Measurements from ENCODE around the gene RAD51B.

Gene RAD51B

DNA sequence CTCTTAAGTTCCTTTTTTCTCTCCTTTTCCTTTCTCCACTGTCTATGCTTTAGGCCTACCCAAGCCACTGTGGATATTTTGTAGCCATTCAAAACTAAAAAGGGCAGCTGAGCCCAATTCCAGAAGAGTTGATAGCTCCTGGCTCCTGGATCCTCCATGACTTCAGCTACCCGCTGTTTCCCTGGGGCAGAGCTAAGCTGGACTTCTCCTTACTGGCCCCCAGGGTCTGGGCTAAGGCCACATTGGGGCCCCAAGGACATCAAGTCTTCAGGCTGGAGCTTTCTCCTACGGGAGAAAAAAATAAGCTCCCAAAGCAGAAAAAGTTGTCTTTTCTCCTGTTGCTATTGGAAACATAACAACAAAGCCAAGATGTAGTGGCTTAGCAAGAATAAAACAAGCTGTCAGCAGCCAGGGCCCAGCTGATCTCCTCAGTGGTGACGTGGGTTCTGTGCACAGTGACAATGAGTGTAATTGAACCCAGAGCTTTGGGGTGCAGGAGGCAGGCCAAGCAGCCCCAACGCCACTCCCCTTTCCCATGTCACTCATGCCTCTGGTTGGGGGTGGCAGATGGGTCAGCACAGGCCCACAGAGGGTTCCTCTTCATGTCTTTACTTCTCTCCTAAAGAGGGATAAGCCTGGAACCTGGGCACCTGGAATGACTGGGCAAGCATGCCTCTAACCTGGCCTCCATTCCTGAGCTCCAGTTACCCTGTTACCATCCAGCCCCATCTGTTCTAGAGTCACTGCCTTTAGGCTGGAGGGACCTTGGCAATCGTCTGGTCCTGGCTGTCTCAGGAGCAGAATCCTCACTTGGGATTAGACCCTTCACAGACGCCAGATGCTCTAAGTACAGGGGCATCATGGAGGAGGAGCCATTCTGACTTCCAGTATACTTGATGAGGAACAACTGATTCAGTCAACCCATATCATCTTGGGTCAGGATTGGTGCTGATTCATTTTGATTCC is 802.1 kb downstream of the RAD51B start:
- no peak for DNase-seq

DNA sequence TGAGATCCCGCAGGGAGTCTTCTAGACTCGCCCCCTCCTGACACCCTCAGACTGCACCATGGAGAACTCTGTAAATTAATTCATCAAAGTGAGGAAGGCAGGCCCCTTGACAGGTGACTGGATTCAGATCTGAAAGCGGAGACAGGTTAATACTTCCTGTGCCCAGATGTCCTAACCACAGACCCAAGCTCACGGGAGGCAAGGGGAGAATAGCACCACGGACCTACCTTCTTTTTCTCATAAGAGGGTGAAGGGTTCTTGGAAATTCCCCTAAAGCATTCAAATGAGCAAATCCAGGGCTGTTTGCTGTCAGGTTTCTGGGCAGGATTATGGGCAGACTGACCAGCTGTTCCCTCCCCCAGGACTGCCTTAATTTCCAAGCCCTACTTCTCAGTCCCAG is 803.3 kb downstream of the RAD51B start:
- DNase-seq: no peak

DNA sequence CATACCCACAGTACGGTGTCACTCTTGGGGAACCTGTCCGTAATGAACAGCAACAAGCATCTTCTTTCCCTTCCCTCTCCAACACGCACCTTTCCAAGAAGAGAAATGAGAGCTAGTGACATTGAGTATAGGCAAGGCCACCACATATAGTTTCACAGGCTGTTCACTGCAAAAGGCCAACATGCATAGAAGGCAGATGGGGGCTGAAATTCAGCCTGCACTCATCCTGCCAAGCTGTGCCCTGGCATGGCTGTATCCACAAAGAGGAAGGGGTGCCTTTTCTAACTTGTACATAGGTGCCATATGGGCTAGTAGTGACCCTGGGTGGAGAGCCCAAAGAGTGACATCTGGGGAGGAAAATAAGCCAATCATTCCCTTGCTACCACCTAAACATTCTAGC is 803.7 kb downstream of the RAD51B start:
- DNase-seq: peak; percentile 16

DNA sequence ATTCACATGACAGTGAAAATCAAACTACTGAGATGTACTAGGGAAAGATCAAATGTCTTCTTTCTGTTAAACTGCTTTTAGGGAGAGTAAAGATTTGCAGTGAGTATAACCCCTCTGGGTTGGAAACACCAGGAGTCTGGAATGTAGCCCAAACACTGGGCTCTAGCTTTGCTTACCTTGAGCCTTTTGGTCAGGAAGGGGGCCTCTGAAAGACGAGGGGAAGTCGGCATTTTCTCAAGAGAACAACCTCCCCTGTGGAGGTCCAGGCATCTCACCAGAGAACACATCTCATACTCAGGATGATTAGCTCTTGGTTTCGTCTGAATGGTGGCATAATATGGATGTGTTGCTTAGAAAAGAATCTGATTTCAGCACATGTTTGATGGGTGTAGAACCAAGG is 804.2 kb downstream of the RAD51B start:
- DNase-seq: no peak

DNA sequence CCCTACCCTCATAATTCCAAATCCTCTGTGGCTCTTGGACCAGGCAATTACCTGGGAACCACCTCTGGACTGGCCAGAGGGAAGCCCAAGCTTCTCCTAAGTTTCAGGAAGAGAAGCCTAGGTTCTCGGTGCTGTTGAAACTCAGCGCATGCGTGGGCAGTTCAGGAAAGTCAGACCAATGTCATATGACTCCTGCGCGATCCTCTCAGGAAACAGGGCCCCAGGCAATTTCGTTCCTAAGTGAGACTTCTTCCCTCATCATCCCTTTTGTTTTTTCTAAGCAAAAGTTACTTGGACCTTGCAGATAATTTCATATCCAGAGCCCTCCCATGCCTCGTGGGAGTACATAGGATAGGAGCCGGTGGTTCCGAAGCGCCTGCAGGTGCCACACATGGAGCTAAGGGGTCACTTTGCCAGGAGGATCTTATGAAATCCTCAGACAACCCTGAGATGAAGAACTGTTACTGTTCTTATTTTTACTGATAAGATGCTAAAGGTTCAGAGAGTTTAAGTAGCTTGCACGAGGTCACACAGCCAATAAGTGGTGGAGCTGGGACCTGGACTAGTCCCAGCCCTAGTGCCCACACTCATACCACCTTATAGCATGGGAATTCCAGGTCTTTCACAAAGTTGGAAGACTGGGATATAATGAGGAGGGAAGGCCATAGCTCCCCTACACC is 805.1 kb downstream of the RAD51B start:
- DNase-seq: no peak

DNA sequence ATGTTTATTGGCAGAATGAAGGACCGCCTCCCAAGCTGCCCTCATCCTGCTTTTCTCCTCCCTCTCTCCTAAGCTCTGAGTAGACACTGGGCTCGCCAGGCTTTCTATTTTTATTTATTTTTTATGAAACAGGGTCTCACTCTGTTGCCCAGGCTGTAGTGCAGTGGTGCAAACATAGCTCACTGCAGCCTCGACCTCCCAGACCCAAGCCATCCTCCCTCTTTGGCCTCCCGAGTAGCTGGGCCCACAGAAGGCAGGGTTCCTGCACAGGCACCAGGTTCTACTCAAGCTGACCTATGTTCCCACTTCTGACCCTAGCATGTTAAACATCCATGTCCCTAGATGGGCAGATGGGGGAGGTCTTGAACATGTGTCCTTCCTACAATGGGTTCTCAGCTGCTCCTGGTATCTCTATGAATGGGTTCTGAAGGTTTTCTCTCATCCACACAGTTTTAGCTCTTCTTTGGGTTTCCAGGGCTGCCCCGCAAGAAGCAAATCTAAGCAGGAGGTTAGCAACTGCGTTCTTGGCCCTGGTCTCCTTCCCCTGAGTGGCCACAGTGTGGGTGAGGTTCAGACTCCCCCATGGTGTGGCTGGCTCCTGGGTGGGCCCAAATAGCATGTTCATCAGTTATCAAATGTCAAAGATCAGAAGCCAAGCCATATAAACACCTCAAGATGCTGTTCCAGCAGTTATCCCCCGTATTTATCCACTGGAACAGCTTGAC is 805.9 kb downstream of the RAD51B start:
- DNase-seq: no peak

DNA sequence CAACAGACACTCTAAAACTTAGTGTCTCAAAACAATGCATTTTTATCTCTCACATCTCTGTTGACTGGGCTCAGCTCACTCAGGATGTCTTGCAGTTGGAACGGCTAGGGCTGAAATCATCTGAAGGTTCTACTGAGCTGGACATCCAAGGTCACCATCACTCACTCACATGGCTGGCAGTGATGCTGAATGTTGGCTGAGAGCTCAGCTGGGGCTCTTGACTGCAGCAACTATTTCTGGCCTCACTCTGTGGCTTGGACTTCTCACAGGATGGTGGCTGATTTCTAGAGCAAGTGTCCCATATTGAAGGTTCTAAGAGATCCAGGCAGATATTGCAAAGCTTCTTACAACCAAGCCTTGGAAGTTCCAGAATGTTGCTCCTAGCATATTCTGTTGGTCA is 806.8 kb downstream of the RAD51B start:
- no peak for DNase-seq

DNA sequence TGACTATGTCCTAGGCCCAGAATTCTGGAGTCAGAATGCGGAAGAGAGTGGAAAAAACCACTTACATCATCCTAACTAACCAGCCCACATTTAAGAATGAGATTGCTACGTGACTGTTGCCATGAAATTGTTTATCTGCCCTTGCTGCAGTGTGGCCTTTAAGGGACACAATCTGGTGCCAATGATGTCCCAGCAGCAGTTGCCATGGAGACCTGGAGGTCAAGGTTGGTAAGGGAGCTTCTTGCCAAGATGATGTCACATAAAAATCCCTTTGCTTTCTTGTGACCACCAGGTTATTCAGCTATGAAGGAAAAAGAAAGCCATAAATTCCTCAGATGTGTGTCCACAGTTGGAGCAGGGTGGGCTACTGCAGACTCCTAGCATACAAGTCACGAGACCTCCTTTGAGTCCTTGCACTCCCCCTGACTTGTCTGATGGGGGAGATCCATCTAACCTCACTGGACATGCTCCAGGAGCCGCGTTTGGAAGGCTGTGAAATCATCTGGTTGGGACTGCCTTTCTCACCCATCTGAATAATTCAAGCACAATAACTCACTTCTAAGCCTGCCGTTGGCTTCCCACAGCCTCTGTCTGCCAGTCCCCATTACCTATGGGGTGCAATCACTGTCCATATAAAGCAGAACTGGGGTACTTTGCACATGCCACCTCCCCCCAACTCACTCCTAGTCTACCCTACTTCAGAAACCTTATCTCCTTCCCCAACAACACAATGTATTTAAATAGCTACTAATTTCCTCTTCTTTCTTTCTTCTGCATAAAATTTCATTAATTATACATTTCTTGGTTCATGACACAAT is 807.7 kb downstream of the RAD51B start:
- DNase-seq: no peak

DNA sequence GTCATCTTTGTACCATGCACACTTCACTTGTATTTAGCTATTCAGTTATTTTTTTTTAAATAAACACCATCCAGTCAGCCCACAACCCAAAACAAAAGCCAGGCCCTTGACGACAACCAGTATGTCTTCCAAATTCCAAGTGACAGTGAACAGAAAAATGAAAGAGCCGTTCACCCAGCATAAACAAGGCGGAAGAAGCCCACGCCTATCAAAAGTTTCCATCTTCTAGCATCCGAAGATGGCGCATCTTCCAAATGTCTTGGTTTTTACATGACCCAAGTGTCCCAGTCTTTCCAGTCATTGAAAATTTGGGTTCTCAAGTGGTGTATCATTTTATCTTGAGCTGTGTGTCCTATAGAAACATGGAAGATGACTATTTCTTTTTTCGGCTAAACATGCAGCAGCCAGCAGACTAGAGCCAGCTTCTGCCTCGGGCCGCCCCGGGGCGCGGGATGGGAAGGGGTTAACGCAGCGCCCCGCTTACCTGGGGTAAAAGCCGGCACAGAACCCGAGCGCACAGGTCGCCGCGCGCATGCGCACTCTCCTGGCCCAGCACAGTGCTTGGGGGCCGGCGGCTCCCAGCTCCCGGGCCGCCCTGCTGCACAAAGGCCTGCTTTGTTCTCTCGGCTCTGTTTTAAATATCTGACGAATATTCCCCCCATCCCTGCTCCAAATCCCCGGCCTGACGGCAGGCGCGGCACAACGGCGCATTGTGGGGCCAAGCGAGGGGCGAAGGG is 808.5 kb downstream of the RAD51B start:
- peak; percentile 81 for DNase-seq

DNA sequence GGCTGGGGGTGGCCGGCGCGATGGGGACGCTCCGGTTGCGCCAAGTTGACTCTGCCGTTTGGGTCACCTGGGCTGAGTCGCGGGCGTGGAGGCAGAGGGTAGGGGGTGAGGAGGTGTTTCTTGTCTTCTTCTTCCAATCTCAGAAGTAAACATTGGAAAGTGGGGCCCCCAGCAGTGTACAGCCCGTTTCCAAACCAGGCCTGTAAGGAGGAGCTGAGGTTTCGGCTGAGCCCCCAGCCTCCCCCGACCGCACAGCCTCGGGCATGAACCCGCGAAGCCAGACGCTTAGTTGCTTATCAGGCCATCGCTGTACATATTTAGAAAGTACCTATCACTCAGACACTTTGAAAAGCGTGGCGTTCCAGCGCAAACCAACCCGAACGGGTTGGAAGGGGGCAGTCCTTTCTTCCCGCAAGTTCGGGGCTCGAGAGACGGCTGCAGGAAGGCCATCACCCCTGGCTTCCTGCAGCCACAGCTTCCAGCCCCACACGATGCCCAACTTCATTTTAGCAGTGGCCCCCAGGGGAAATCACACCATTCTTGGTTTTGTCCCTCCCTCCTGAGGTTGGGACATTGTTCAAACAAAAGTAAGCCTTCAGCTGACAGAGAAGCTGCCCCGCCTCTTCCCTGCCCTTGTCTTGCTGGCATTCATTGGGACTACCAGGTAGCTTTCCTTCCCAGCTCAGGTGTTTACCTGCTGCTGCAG is 809.2 kb downstream of the RAD51B start:
- peak; percentile 78 for DNase-seq

DNA sequence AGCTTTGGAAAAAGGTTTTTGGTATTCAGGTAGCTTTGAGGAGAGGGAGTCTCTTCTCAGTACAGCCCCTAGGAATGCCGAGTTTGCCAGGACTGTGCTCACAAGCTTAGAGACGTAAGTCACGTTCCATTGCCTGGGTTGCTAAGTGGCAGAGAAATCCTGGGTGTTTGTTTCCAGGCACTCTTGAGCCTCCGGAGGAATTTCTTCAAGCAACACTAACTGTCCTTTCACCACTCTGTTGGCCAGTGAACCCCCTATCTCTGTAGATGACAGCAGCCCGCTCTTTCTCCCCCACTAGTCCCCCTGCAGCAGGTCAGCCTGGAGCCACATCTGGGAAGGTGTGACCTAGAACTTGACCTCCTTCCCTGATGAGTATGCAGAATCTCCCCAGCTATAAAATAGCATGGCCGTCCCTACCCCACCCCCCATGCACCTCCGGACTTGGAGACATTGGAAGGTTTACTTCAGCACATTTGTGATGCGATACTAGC is 810.5 kb downstream of the RAD51B start:
- DNase-seq: no peak

DNA sequence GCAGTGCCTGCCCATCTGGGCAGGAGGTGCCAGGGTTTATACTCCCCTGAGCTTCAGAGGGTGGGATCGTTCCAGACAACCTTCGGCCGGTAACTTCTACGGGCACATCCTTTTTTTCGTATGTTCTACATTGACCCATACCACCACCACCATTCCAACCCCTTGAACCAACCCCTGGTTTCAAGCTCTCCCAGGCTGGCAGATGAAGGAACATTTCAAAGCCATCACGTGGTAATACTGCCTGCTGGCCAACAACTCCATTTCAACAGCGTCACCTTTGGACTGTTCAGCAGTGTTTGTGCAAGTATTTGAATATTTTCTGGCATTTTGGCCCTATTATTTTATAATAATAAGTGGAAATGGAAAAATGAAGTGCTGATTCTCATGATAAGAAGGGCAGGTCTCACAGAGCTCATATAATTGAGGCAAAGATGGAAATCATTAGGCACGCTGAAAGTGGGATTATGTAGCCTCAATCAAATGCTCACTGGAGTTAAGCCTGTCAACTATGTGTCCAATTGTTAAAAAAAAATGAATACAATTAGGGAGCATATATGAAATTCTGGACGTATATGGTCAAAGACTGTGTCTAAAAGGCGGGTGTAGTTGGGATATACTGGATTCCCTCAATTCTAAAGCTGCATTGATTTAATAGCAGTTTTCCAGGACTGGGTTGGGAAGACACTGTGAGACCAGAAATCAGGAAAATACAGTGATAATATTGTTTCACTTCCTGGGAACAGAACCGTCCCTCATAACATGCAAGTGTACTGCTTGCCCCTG is 811.2 kb downstream of the RAD51B start:
- DNase-seq: no peak

DNA sequence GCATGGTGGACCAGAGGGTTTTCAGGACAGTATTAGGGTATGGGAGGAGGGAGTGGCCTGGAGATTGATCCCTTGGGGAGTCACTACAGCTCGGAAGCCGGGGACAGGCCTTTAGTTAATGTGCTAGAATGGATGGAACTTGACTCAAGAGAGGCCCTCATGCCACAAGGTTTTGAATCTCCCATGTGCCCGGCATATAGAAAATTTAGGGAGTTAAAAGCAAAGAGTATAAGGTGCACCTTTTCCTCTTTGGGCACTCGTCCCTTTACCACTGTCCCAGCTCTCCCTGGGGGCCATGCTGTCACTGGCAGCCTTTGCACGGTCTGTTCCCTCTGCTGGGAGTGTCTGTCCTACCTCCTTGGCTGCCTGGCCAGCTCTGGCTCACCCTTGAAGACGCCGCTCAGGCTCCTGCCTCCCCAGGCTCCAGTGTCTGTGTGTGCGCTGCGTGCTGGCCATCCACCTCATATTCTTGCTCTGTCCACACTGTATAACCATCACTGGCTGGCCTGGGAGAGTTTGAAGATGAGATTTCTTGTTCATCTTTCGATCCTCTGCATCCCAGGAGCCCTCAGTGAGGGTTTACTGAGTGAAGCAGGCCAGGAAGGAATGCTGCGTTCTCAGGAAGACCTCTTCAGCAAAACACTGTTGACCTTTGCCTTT is 811.9 kb downstream of the RAD51B start:
- DNase-seq: no peak

DNA sequence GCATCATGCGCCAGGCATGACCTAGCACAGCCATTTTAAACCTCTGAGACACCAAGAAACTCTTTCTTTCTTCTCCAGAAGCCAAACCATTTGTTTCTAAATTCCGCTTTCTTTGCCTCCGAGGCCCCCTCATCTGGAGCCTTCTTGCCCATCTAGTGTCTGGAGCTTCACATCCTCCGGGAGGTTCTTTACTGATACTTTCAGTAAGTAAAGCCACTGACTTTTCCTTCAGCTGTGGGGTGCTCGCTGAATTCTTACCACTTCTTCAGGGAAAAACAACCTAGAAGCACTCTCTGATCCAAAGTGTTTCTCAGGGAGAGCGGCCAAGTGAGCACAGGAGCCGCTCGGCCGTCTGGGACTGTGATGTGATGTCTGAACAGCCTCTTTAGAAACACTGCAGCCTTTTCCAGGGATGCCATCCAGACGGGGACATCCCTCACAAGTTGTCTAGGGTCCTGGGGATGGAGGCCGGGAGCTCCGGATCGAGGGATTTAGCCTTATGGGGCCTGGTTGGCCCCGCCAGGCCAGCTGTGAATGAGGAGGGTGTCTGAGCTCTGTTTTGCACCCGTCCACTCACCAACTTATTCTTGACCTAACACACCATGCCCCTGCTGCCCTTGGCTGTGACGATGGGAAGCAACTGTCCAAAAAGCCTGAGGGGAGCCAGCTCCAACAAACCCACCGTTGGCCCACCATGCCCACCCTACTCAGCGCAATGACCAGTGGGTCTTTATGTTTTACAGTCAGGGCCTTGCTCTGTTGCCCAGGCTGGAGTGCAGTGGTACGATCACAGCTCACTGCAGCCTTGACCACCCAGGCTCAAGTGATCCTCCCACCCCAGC is 812.7 kb downstream of the RAD51B start:
- DNase-seq: no peak

DNA sequence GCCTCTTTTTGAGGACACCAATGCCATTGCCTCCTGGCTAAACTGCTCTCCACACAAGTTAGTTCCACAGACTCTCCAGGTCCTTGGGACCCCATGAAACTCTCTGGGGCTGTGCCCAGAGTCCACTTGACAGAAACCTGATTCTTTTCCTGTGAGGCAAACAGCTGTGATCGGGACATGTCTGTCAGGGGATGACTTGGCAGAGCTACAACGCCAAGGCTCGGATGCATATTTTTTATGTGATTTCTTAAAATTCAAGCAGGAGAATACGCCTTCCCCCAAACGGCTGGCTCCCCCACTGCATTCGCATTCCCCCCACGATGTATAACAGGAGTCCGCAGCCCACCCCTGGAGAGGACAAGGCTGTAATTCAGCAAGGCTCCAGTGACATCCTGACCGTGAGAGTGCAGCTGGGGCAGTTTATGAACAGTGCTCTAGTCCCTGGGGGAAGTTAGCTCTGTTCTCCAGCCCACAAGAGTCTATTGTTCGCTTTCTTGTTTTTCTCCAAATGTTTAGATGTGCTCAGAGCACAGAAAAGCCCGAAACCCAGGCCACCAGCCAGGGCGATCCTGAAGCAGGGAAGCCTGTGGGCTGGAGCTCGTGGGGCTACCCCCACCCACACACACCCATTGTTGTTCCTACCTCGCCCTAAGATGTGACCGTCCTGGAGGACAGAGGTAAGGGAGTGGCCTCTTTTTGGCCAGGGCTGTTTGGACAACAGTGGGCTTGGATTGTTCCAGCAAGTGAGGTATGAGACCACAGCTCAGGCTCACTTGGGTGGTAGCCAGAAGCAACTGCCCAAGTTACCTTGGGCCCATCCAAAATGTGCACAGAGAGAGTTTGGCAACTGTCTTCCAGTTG is 813.8 kb downstream of the RAD51B start:
- no peak for DNase-seq

DNA sequence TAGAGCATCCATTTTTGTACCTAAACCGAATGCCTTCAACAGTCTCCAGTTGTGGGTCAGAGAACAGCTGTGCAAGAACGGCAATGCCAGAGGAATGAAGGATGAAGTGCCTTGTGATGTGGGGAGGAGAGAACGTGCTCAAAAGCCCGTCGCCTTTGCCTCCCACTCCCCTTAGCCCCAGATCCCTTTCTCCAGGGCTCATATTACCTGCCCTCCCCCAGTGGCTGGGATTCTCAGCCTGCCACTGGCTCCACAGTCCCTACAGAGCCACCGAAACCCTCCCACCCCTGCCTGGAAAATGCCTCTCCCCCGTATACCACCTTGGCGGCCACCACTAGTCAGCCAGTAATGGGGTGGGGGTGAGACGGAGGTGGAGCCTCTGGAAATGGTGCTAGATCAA is 814.8 kb downstream of the RAD51B start:
- DNase-seq: no peak

DNA sequence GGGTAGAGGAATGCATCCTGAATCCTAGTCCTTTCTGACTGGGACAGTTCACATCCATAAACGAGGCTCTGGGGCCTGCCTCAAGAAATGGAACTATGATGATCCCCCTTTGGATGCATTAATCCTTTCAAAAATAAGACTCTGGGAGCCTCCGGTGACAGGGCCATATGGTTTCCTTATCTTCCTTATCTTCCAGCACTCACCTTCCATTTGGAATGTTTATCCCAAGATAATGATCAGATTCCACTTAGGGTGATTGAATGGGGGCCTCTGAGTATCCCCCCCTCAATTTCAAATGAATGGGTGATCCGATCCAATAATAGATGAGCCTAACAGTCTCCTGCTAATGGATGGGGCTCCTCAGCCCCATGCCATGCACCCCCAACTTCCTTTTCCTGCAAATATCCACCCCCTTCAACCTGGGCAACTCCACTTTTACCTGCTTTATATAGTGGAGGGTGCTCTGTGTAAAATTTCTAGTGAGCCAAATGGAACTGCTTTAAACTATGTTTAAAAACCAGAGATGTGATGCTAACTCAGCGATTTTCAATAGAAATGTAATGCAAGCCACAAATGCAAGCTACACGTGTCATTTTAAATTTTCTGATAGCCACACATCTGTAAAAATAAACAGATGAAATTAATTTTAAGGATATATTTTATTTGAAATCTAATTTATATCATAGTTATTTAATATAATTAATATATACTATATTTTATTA is 815.5 kb downstream of the RAD51B start:
- no peak for DNase-seq
